GM23338 (cell line): ENCODE measurements around the gene BCR. TPM values are rescaled to one million over a fixed set of nuclear protein-coding genes. Genes with fewer than 3 reads are reported as not detected.

Source experiments
- ATAC-seq: fragments of 200-7000 bp; cut with Tn5 transposase; 3 replicates; pipeline ENCODE4 v1.9.1; 2020
- DNase-seq: peaks from one replicate; pipeline ENCODE4 v3.0.0-alpha.2; 2015; ENCODE audit warnings: low spot score
- H2AFZ ChIP-seq: fragments of 200-600 bp; sonication (generic); 2 replicates; pipeline ENCODE4 v1.8.0; 2016; ENCODE audit warnings: antibody characterized with exemption, mild to moderate bottlenecking, moderate library complexity
- H3F3A ChIP-seq: fragments of 200-600 bp; sonication (generic); replicated peaks from 2 replicates; pipeline ENCODE4 v1.8.0; 2017; ENCODE audit warnings: antibody characterized with exemption, mixed run types, low read depth
- H3K27ac ChIP-seq: fragments of 200-600 bp; sonication (generic); 2 replicates; pipeline ENCODE4 v1.6.1; 2016; ENCODE audit warnings: low read depth
- H3K27me3 ChIP-seq: fragments of 200-600 bp; sonication (generic); 2 replicates; pipeline ENCODE4 v1.8.0; 2016; ENCODE audit warnings: mild to moderate bottlenecking, mixed run types, moderate library complexity; ENCODE audit not compliant: insufficient read depth
- H3K36me3 ChIP-seq: fragments of 200-600 bp; sonication (generic); 2 replicates; pipeline ENCODE4 v1.8.0; 2016; ENCODE audit warnings: mild to moderate bottlenecking; ENCODE audit not compliant: insufficient read depth
- H3K4me1 ChIP-seq: fragments of 200-600 bp; sonication (generic); 2 replicates; pipeline ENCODE4 v1.8.0; 2016; ENCODE audit warnings: mild to moderate bottlenecking, moderate library complexity; ENCODE audit not compliant: insufficient read depth
- H3K4me2 ChIP-seq: fragments of 200-600 bp; sonication (generic); 2 replicates; pipeline ENCODE4 v1.7.1; 2017; ENCODE audit warnings: mixed run types
- H3K4me3 ChIP-seq: fragments of 200-600 bp; sonication (generic); 2 replicates; pipeline ENCODE4 v1.6.1; 2016; ENCODE audit warnings: mixed run types
- H3K79me2 ChIP-seq: fragments of 200-600 bp; sonication (generic); replicated peaks from 2 replicates; pipeline ENCODE4 v1.8.0; 2017; ENCODE audit warnings: mild to moderate bottlenecking; ENCODE audit not compliant: insufficient read depth
- H3K9me2 ChIP-seq: fragments of 200-600 bp; sonication (generic); 2 replicates; pipeline ENCODE4 v1.8.0; 2017; ENCODE audit not compliant: insufficient read depth
- H4K20me1 ChIP-seq: fragments of 200-600 bp; sonication (generic); replicated peaks from 2 replicates; pipeline ENCODE4 v1.8.0; 2017; ENCODE audit warnings: mild to moderate bottlenecking; ENCODE audit not compliant: insufficient read depth
- H3K27ac Mint-ChIP-seq: 2 replicates; pipeline ENCODE4 v1.8.0; 2020; ENCODE audit warnings: inconsistent platforms, mild to moderate bottlenecking, moderate library complexity, mixed read lengths
- H3K27me3 Mint-ChIP-seq: 3 replicates; pipeline ENCODE4 v1.8.0; 2022; ENCODE audit warnings: low read depth, mild to moderate bottlenecking, moderate library complexity, mixed read lengths, inconsistent platforms; ENCODE audit not compliant: insufficient read depth, poor library complexity
- H3K36me3 Mint-ChIP-seq: 3 replicates; pipeline ENCODE4 v1.8.0; 2021; ENCODE audit warnings: low read depth, mild to moderate bottlenecking, inconsistent platforms, moderate library complexity, mixed read lengths
- H3K4me1 Mint-ChIP-seq: 3 replicates; pipeline ENCODE4 v1.8.0; 2020; ENCODE audit warnings: mild to moderate bottlenecking, inconsistent platforms, mixed read lengths
- H3K4me3 Mint-ChIP-seq: 3 replicates; pipeline ENCODE4 v1.8.0; 2021; ENCODE audit warnings: moderate library complexity, mild to moderate bottlenecking, inconsistent platforms, mixed read lengths
- H3K9me3 Mint-ChIP-seq: 3 replicates; pipeline ENCODE4 v1.8.0; 2020; ENCODE audit warnings: moderate library complexity, mild to moderate bottlenecking, inconsistent platforms, mixed read lengths
- CREB1 ChIP-seq: fragments of 250-450 bp; sonication (Bioruptor Pico); IDR thresholded peaks from 2 replicates; pipeline ENCODE4 v1.5.0; 2020; ENCODE audit warnings: low read depth, mild to moderate bottlenecking, moderate library complexity
- ETS1 ChIP-seq: IDR thresholded peaks from 2 replicates; pipeline ENCODE4 v1.6.1; 2016; ENCODE audit warnings: antibody characterized with exemption
- EZH2phosphoT487 ChIP-seq: fragments of 200-600 bp; sonication (generic); IDR thresholded peaks from one replicate; pipeline ENCODE4 v1.8.1; 2018; ENCODE audit warnings: antibody characterized with exemption; ENCODE audit not compliant: unreplicated experiment
- JUNB ChIP-seq: IDR thresholded peaks from one replicate; pipeline ENCODE4 v1.6.1; 2016; ENCODE audit warnings: antibody characterized with exemption; ENCODE audit not compliant: unreplicated experiment
- NANOG ChIP-seq: IDR thresholded peaks from 2 replicates; pipeline ENCODE4 v1.6.1; 2016; ENCODE audit warnings: antibody characterized with exemption, borderline replicate concordance
- POLR2AphosphoS5 ChIP-seq: IDR thresholded peaks from 2 replicates; pipeline ENCODE4 v1.6.1; 2016; ENCODE audit warnings: antibody characterized with exemption, low read depth
- STAT1 ChIP-seq: IDR thresholded peaks from one replicate; pipeline ENCODE4 v1.6.1; 2016; ENCODE audit warnings: antibody characterized with exemption; ENCODE audit not compliant: unreplicated experiment
- ZNF114 ChIP-seq: fragments of 250-450 bp; sonication (Bioruptor Pico); IDR thresholded peaks from 2 replicates; pipeline ENCODE4 v1.5.0; 2020; ENCODE audit warnings: mild to moderate bottlenecking, moderate library complexity
- ZNF331 ChIP-seq: fragments of 250-450 bp; sonication (Bioruptor Pico); IDR thresholded peaks from 2 replicates; pipeline ENCODE4 v1.5.0; 2020; ENCODE audit warnings: low read depth, mild to moderate bottlenecking, moderate library complexity
- polyA plus RNA-seq: library from polyadenylated mRNA; unstranded; fragments of >200 nt; fragmentation: Nextera tagmentation; extraction: Ambion mirVana; gene quantifications from 2 replicates; pipeline ENCODE4 v1.2.1, GENCODE V29; 2016
- total RNA-seq: library from RNA; depleted of rRNA; stranded (reverse); fragments of >200 nt; shearing (Covaris generic); gene quantifications from 2 replicates; pipeline ENCODE4 v1.2.3, GENCODE V29; 2014
- TF ChIP-seq, protein P1 (sequence below): IDR thresholded peaks from one replicate; pipeline ENCODE4 v1.6.1; 2018; ENCODE audit warnings: antibody characterized with exemption; ENCODE audit not compliant: unreplicated experiment
- TF ChIP-seq, protein P2 (sequence below), 2 experiments: fragments of 200-600 bp in 1 of 2; sonication (generic) in 1 of 2; conservative IDR thresholded peaks; 2 replicates each; pipeline versions ENCODE4 v1.5.1 to v1.6.1; 2016 to 2017; ENCODE audit warnings: antibody characterized with exemption in 2 of 2, low read depth in 2 of 2, mild to moderate bottlenecking in 2 of 2, moderate library complexity in 1 of 2

Gene BCR
- total and polyA plus RNA-seq, 2 experiments from 2014 or later, result 17.7 to 121 TPM

GRCh38 chr22:23143119-23143518 is 37.2 kb upstream of the BCR start:
- Histone ChIP-seq H3K36me3 (no peaks in the 10 kb centered on the region), H3K4me3 (no peak overlapping the region), H3K9me2 (no peaks in the 10 kb centered on the region), H3F3A (no peaks in the 10 kb centered on the region), H3K27ac (no peak overlapping the region), H3K4me2 (no peak overlapping the region), H3K27me3 (peaks cover 21% of the 10 kb centered on the region; the same call in 1 of the 2 replicates), H3K79me2 (no peaks in the 10 kb centered on the region), H4K20me1 (no peaks in the 10 kb centered on the region), H3K4me1 (peaks cover 9% of the 10 kb centered on the region), H2AFZ (no peak overlapping the region)
- Mint-ChIP-seq H3K9me3 (peaks cover 3% of the 10 kb centered on the region; the same call in 1 of the 3 replicates), H3K4me3 (no peak overlapping the region), H3K4me1 (peaks cover 16% of the 10 kb centered on the region), H3K27ac (no peak overlapping the region), H3K27me3 (peaks cover 21% of the 10 kb centered on the region), H3K36me3 (no peaks in the 10 kb centered on the region)
- ATAC-seq, result no peak
- no peak for DNase-seq
- TF ChIP-seq ZNF331 (CRISPR knock-in tag), result no peak
- no peak for TF ChIP-seq EZH2phosphoT487
- TF ChIP-seq, protein P1, sequence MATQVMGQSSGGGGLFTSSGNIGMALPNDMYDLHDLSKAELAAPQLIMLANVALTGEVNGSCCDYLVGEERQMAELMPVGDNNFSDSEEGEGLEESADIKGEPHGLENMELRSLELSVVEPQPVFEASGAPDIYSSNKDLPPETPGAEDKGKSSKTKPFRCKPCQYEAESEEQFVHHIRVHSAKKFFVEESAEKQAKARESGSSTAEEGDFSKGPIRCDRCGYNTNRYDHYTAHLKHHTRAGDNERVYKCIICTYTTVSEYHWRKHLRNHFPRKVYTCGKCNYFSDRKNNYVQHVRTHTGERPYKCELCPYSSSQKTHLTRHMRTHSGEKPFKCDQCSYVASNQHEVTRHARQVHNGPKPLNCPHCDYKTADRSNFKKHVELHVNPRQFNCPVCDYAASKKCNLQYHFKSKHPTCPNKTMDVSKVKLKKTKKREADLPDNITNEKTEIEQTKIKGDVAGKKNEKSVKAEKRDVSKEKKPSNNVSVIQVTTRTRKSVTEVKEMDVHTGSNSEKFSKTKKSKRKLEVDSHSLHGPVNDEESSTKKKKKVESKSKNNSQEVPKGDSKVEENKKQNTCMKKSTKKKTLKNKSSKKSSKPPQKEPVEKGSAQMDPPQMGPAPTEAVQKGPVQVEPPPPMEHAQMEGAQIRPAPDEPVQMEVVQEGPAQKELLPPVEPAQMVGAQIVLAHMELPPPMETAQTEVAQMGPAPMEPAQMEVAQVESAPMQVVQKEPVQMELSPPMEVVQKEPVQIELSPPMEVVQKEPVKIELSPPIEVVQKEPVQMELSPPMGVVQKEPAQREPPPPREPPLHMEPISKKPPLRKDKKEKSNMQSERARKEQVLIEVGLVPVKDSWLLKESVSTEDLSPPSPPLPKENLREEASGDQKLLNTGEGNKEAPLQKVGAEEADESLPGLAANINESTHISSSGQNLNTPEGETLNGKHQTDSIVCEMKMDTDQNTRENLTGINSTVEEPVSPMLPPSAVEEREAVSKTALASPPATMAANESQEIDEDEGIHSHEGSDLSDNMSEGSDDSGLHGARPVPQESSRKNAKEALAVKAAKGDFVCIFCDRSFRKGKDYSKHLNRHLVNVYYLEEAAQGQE, result no peak
- TF ChIP-seq ETS1, result no peak
- no peak for TF ChIP-seq POLR2AphosphoS5
- no peak for TF ChIP-seq STAT1
- TF ChIP-seq, protein P2, sequence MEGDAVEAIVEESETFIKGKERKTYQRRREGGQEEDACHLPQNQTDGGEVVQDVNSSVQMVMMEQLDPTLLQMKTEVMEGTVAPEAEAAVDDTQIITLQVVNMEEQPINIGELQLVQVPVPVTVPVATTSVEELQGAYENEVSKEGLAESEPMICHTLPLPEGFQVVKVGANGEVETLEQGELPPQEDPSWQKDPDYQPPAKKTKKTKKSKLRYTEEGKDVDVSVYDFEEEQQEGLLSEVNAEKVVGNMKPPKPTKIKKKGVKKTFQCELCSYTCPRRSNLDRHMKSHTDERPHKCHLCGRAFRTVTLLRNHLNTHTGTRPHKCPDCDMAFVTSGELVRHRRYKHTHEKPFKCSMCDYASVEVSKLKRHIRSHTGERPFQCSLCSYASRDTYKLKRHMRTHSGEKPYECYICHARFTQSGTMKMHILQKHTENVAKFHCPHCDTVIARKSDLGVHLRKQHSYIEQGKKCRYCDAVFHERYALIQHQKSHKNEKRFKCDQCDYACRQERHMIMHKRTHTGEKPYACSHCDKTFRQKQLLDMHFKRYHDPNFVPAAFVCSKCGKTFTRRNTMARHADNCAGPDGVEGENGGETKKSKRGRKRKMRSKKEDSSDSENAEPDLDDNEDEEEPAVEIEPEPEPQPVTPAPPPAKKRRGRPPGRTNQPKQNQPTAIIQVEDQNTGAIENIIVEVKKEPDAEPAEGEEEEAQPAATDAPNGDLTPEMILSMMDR (conservative IDR thresholded peaks at IDR 0.05; ENCODE audit: low read depth in 2 of 2), result no peak
- no peak for TF ChIP-seq ZNF114 (CRISPR knock-in tag)
- TF ChIP-seq NANOG, result no peak
- no peak for TF ChIP-seq CREB1
- TF ChIP-seq JUNB, result no peak
